Heart left ventricle (tissue), 16 donors: Measurements from ENCODE around the gene ETV2. TPM values are rescaled to one million over a fixed set of nuclear protein-coding genes. Genes with fewer than 3 reads are reported as not detected.
A peak's percentile ranks its signal among the peaks of the same experiment; 100 is the strongest.
"Not testable (repeated sequence)": the region's sequence is repeated elsewhere in the genome, so short reads cannot be mapped to it uniquely, and the experiment has no call there.

Experiments
- ATAC-seq, 4 donors: fragments of 200-7000 bp; cut with Tn5 transposase; one replicate each; pipeline ENCODE4 v1.9.1; 2020 to 2022; ENCODE audit warnings: moderate library complexity in 4 of 4, mild to moderate bottlenecking in 3 of 4, moderate number of reproducible peaks in 1 of 4
- DNase-seq, 5 donors: peaks; one replicate each; pipeline ENCODE4 v3.0.0-alpha.2; 2020
- H3K27ac ChIP-seq, 12 donors: fragments of 200-600 bp; sonication (generic) in 4 of 12; one replicate each; pipeline versions ENCODE4 v1.5.0 to v1.8.0; 2016 to 2022; ENCODE audit warnings: mild to moderate bottlenecking in 2 of 12
- H3K27me3 ChIP-seq, 9 donors: fragments of 200-600 bp; sonication (generic) in 2 of 9; one replicate each; pipeline versions ENCODE4 v1.5.1 to v1.8.0; 2016 to 2022; ENCODE audit warnings: mild to moderate bottlenecking in 3 of 9
- H3K36me3 ChIP-seq, 9 donors: fragments of 200-600 bp; sonication (generic) in 2 of 9; one replicate each; pipeline versions ENCODE4 v1.5.0 to v1.8.0; 2018 to 2022; ENCODE audit warnings: mild to moderate bottlenecking in 2 of 9
- H3K4me1 ChIP-seq, 12 donors: fragments of 200-600 bp; sonication (generic) in 4 of 12; one replicate each; pipeline versions ENCODE4 v1.5.0 to v1.8.0; 2016 to 2022; ENCODE audit warnings: mild to moderate bottlenecking in 3 of 12
- H3K4me3 ChIP-seq, 12 donors: fragments of 200-600 bp; sonication (generic) in 4 of 12; one replicate each; pipeline versions ENCODE4 v1.5.0 to v1.8.0; 2017 to 2022; ENCODE audit warnings: mild to moderate bottlenecking in 9 of 12, moderate library complexity in 4 of 12
- H3K9me3 ChIP-seq, 12 donors: fragments of 200-600 bp; sonication (generic) in 4 of 12; one replicate each; pipeline versions ENCODE4 v1.5.0 to v1.8.0; 2016 to 2022; ENCODE audit warnings: mild to moderate bottlenecking in 1 of 12
- POLR2A ChIP-seq, 2 donors: fragments of 450-650 bp; IDR thresholded peaks; one replicate each; pipeline ENCODE4 v1.6.1; 2017; ENCODE audit warnings: antibody characterized with exemption in 2 of 2, mild to moderate bottlenecking in 2 of 2, moderate library complexity in 2 of 2
- WGBS, 4 donors: extraction: QIAGEN DNeasy Blood & Tissue Kit in 2 of 4; methylation state at CpG; one replicate each; pipeline versions ENCODE4 v1.1.5 to v1.1.7; 2013 to 2018; 5-methylcytosine and 5-hydroxymethylcytosine counted together
- intact Hi-C, 10 donors: fragments of 100-400 bp; cut with DNase I; formaldehyde crosslinking; loops; one replicate each; pipeline versions ENCODE4 v1.11.1 to v1.14.2; 2022
- long read RNA-seq, 3 donors: library from polyadenylated mRNA; unstranded; transcript quantifications; one replicate each; pipeline ENCODE4 v2.0.0, GENCODE V29; 2020 to 2021
- polyA plus RNA-seq, 2 donors: library from polyadenylated mRNA; stranded (reverse); fragments of 200-250 nt; gene quantifications; one replicate each; pipeline ENCODE4 v1.2.3, GENCODE V29; 2013
- total RNA-seq, 9 donors: library from RNA; depleted of rRNA in 2 of 9; stranded (reverse); fragments of >200 nt in 2 of 9; fragmentation: NEBNext Ultra II Directional in 3 of 9; extraction: Animal tissue kit (Norgen Biotek cat#: 25700) in 3 of 9; gene quantifications; one replicate each; pipeline versions ENCODE4 v1.1.0 to v1.2.4, GENCODE V29; 2016 to 2023
- TF ChIP-seq, protein P1 (sequence below), 12 donors: fragments of 200-600 bp; sonication (generic) in 4 of 12; IDR thresholded peaks; one replicate each; pipeline versions ENCODE4 v1.5.0 to v1.8.0; 2018 to 2022; ENCODE audit warnings: antibody characterized with exemption in 12 of 12, mild to moderate bottlenecking in 5 of 12
- donor health status: ischemic (EF 13 %, LVEDD 7.1; RV severe dilation, severe dysfunction).
- donor health status: healthy with polysubstance abuse.
- donor health status: DM: no; HTN: yes; CAD: no.
- donor health status: DM: no; HTN: no; CAD: no.
- donor health status: ischemic (EF 25% LVEDD 6.9; RV normal size, moderate dysfunction).
- donor health status: ischemic (EF 25% LVEDD 5.7; RV mildly dilated, moderate dysfunction).
- donor health status: healthy.
- donor health status: DM: yes; HTN: yes; CAD: no.
- donor health status: ischemic (EF 35%, LVEDD 5.7; RV mildly dilated, moderate dysfunction).
- donor health status: nonischemic (EF 11% LVEDD 7.7; RV severe dilation, severe dysfunction).
- donor health status: DM: yes; HTN: yes; CAD: no.
- donor health status: PGD.
- donor health status: ischemic (EF 29% LVEDD 5.4; RV normal size, mild dysfunction).
- donor health status: nonischemic (EF 23%, LVEDD 6.1; RV moderate dilation, normal function).

ETV2 gene, protein sequence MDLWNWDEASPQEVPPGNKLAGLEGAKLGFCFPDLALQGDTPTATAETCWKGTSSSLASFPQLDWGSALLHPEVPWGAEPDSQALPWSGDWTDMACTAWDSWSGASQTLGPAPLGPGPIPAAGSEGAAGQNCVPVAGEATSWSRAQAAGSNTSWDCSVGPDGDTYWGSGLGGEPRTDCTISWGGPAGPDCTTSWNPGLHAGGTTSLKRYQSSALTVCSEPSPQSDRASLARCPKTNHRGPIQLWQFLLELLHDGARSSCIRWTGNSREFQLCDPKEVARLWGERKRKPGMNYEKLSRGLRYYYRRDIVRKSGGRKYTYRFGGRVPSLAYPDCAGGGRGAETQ
- total RNA-seq (1 to 10 TPM in 1 of 9 donors, under 1 TPM in 6, not detected in 2; 0.23 to 1.6 (median 0.62) TPM), polyA plus RNA-seq (1 to 10 TPM in 1 of 2 donors, under 1 TPM in 1; 0.46 to 1.3 TPM)
- long read RNA-seq, donor 1: 0 reads
- long read RNA-seq, donor 2: 0 reads
- long read RNA-seq, donor 3, partial matches to known transcripts: 0 of 1 reads
- long read RNA-seq, donor 3, other reads (novel, unspliced or antisense): 1 of 1 reads

DNA sequence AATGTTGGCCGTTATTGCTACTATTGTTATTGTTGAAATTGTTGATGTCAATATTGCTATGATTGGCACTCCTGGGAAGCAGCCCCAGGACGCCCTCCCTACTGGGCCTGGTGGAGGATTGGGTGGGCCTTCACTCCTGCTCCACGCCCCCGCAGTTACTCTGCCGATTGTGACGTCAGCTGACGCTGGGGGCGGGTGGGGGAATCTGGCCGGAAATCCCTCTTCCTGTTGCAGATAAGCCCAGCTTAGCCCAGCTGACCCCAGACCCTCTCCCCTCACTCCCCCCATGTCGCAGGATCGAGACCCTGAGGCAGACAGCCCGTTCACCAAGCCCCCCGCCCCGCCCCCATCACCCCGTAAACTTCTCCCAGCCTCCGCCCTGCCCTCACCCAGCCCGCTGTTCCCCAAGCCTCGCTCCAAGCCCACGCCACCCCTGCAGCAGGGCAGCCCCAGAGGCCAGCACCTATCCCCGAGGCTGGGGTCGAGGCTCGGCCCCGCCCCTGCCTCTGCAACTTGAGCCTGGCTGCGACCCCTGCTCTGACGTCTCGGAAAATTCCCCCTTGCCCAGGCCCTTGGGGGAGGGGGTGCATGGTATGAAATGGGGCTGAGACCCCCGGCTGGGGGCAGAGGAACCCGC lies at the start of gene ETV2:
TSS of gene ETV2 (plus strand) at position 231 of the 637 bp plus-strand sequence. CDS start 716 bp downstream, outside the sequence.
- peak in 4 of 5 donors; percentile 38 to 60 (median 53) for DNase-seq
- H3K9me3 ChIP-seq: no peaks in the 10 kb centered on the region
- no peak within 1 kb of the TSS for H3K4me3 ChIP-seq
- H3K36me3 ChIP-seq: peaks cover 0 to 19% (median 16%) of the 10 kb centered on the region in 9 donors
- no peak for TF ChIP-seq POLR2A (IDR thresholded peaks at IDR 0.05)
- TF ChIP-seq, protein P1, sequence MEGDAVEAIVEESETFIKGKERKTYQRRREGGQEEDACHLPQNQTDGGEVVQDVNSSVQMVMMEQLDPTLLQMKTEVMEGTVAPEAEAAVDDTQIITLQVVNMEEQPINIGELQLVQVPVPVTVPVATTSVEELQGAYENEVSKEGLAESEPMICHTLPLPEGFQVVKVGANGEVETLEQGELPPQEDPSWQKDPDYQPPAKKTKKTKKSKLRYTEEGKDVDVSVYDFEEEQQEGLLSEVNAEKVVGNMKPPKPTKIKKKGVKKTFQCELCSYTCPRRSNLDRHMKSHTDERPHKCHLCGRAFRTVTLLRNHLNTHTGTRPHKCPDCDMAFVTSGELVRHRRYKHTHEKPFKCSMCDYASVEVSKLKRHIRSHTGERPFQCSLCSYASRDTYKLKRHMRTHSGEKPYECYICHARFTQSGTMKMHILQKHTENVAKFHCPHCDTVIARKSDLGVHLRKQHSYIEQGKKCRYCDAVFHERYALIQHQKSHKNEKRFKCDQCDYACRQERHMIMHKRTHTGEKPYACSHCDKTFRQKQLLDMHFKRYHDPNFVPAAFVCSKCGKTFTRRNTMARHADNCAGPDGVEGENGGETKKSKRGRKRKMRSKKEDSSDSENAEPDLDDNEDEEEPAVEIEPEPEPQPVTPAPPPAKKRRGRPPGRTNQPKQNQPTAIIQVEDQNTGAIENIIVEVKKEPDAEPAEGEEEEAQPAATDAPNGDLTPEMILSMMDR (IDR thresholded peaks at IDR 0.05): no peak
- H3K27ac ChIP-seq: no peak within 1 kb of the TSS
- WGBS, 4 donors: 18 to 27% (median 20%) methylated on average over 25 to 28 of the region's 28 CpGs
- intact Hi-C loops: no loop called here
- no peak for ATAC-seq
- peaks cover 0 to 37% (median 13%) of the 10 kb centered on the region in 12 donors for H3K4me1 ChIP-seq
- H3K27me3 ChIP-seq: no peaks in the 10 kb centered on the region

DNA sequence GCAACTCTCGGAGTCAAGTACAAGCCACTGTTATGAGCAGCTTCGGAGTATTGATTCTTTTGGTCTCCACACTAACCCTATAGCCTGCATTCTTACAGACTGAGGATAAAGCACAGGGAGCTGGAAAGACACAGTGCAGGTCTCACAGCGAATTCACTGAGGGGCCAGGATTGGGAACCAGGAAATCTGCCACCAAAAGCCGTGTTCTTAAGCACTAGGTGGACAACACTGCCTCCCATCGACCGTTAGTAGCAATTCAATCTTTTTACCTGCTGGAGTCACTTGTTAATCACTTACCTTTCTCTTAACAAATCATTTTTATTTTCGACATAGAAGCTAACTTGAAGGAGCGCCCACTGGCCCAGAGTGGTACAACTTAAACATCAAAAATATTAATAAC lies 49.3 kb upstream of the ETV2 start:
- H3K9me3 ChIP-seq: no peaks in the 10 kb centered on the region
- no peaks in the 10 kb centered on the region for H3K36me3 ChIP-seq
- H3K27ac ChIP-seq: no peak overlapping the region
- H3K27me3 ChIP-seq: peaks cover 0 to 26% (median 6%) of the 10 kb centered on the region in 9 donors
- intact Hi-C loops: loop anchor here in 3 of 10 donors (5.0 to 10.0 kb wide), 3 partner anchors 80 to 240 kb away; partner anchors contain the start of genes DMKN (in 1 of the 3) and FFAR3 (in 1 of the 3)
- no peak overlapping the region for H3K4me3 ChIP-seq
- ATAC-seq (no peak), DNase-seq (no peak)
- TF ChIP-seq, protein P1 (IDR thresholded peaks at IDR 0.05): peak in 11 of 12 donors; percentile 15 to 49 (median 36)
- no peak for TF ChIP-seq POLR2A (IDR thresholded peaks at IDR 0.05)
- WGBS, 4 donors: 28 to 29% (median 28%) methylated on average over 8 of the region's 8 CpGs
- H3K4me1 ChIP-seq: no peaks in the 10 kb centered on the region

DNA sequence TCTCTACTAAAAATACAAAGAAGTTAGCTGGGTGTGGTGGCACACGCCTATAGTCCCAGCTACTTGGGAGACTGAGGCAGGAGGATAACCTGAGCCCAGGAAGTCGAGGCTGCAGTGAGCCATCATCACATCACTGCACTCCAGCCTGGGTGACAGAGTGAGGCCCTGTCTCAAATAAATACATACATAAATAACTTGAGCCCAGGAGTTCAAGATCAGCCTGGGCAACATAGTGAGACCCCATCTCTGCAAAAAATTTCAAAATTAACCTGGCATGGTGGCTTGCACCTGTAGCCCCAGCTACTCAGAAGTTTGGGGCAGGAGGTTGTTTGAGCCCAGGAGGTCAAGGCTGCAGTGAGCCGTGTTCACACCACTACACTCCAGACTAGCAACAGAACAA lies 46.5 kb upstream of the ETV2 start:
- WGBS, 4 donors: 69 to 86% (median 78%) methylated on average over 3 of the region's 3 CpGs
- DNase-seq, H3K4me1 ChIP-seq, H3K27ac ChIP-seq, ATAC-seq, H3K9me3 ChIP-seq, H3K36me3 ChIP-seq, H3K4me3 ChIP-seq: not testable (repeated sequence)
- H3K27me3 ChIP-seq: peaks cover 0 to 26% (median 6%) of the 10 kb centered on the region in 9 donors
- intact Hi-C loops: loop anchor here in 1 of 10 donors (10.0 kb wide), 1 partner anchor 240 kb away; the partner anchor contains the start of gene FFAR3

DNA sequence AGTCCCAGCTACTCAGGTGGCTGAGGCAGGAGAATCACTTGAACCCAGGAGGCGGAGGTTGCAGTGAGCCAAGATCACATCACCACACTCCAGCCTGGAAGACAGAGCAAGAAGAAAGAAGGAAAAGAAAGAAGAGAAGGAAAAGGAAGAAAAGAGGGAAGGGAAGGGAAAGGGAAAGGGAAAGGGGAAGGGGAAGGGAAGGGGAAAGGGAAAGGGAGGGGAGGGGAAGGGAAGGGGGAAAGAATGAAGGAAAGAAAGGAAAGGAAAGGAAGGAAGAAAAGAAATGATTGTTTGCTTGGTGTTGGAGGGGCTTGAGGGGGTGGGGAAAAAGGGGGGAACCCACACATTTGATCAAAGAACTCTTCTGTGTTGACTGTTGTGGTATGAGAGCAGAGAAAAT lies 45.6 kb upstream of the ETV2 start:
- Histone ChIP-seq H3K4me1 (no peaks in the 10 kb centered on the region), H3K27me3 (peaks cover 0 to 26% (median 6%) of the 10 kb centered on the region in 9 donors), H3K27ac (no peak overlapping the region), H3K36me3 (no peaks in the 10 kb centered on the region), H3K4me3 (no peak overlapping the region), H3K9me3 (no peaks in the 10 kb centered on the region)
- DNase-seq: no peak
- ATAC-seq: no peak
- no peak for TF ChIP-seq POLR2A (IDR thresholded peaks at IDR 0.05)
- TF ChIP-seq, protein P1 (IDR thresholded peaks at IDR 0.05): no peak
- 96 to 100% (median 99%) methylated on average over 1 of the region's 1 CpG for WGBS, 4 donors
- intact Hi-C loops: loop anchor here in 1 of 10 donors (10.0 kb wide), 1 partner anchor 241 kb away; the partner anchor contains the start of gene FFAR3
